Testis (tissue), 2 donors: Measurements from ENCODE around the gene TBC1D30.

Experiments used
- CTCF ChIP-seq, 3 experiments: fragments of 450-650 bp in 2 of 3; fragments of 200-600 bp in 1 of 3; sonication (generic) in 1 of 3; IDR thresholded peaks; one replicate each; pipeline ENCODE4 v1.5.1; 2016 to 2019; ENCODE audit warnings: antibody characterized with exemption in 3 of 3, mild to moderate bottlenecking in 2 of 3, moderate library complexity in 1 of 3
- POLR2A ChIP-seq: fragments of 450-650 bp; IDR thresholded peaks from one replicate; pipeline ENCODE4 v1.6.1; 2017; ENCODE audit warnings: antibody characterized with exemption, mild to moderate bottlenecking, moderate library complexity

GRCh38 chr12:64916411-64917261, 92.2 kb downstream of the TBC1D30 start:
- no peak for TF ChIP-seq POLR2A
- TF ChIP-seq CTCF (IDR thresholded peaks at IDR 0.05): no peak
